GM19324 (cell line): Measurements from ENCODE around the gene CKS1B.

Source experiments
- ATAC-seq: cut with Tn5 transposase; IDR thresholded peaks from one replicate; pipeline ENCODE4 v1.9.1; 2021; ENCODE audit warnings: mild to moderate bottlenecking, moderate library complexity; ENCODE audit not compliant: unreplicated experiment, low FRiP score

CKS1B gene

DNA sequence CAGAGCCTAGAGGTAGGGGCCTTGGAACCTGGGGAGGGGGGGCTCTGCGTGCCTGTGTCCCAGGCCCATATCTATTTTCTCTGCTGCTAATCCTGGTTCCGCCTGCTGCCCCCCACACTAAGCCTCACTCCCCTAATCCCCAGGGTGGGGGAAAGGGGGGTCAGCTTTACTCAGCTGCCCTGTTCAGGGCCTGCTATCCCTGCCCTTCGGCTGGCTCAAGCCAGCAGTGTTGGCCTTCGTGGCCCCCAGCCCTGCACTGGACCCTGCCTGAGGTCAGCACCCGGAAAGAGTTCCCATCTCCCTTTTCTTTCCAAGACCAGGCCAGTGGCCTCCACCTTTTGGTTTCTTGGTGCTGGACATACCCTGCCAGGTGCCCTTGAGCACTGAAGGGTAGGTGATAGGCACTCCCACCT lies 36.5 kb downstream of the CKS1B start:
- no peak for ATAC-seq

DNA sequence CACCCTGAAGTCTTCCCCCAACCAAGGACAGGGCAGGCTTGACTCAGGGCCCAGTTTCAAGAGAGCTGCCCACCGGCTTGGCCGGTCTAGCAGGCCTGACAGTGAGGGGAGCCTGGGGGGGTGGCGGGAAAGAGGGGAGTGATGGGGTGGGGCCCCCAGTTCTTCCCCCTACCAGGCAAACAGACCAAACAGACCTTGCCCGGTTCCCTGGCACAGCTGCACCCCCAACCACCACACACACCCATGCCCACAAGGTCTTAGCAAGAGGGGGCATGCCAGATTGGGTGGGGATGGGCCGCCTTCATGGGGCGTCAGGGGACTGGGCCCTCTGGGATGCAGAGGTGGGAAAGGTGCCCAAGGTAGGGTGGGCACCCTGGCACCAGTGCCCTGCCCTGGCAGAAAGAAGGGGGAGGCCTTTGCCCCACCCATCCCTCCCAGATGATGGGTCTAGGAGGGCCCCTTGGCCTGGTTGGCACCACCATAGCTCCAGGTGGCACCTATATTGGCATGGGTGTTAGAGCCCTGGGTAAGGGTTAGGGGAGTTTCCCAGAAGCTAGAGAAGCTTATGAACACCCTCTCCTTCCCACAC lies 37.0 kb downstream of the CKS1B start:
- no peak for ATAC-seq

DNA sequence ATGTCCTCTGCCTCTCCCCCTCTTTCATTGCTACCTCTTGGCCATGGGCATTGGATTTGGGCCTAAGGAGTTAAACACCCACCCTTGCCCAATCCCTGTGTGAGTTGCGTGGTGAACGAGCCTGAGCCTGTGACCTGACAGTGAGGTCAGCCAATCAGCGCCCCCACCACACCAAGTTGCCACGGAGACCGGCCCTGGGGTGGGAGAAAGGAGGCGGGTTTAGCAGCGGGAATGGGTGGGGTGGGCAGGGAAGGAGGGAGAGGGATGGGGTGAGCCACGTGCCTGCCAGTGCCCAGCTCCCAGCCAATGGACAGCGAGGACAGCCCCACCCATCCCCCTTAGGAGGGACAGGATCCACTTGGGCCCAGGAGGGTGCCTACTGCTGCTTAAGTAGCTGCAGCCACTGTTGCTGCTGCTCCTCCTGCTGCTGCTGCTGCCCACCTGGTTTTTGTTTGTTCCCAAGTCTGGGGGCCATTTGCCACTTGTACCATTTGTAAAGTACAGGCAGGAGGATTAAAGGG lies 37.6 kb downstream of the CKS1B start:
- no peak for ATAC-seq

DNA sequence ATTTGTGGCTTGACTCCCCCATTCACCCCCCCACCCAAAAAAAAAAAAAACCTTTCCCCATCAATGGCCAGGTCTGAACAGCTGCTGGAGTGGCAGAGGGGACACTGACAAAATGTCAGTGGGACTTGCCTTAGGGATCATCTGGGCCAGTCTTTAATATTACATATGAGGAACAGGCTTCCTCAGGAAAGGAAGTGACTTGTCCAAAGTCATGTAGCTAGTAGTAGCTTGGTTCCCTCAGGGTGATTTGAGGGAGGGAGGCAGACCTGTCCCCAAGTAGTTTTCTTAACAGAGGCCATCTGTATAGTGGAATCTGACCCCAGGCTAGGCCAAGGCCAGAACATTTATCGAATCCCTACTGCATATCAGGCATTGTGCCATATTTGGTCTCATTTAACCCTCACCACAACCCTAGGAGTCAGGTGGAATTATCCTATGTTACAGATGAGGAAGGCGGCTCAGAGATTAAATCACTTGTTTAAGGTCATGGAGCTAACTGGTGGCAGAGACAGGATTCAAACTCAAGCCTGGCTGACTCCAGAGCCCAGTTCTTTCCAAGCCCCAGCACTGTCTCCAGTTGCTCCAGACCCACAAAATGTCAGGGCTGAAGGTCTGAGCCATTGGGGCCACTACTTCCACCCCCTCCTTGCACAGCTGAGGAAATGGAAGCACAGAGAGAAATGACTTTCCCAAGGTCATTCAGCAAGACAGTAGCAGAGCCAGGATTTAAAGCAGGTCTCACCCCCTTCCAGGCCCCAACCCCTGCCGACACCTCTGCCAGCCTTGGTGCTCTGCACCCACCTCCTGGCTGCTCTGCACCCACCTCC lies 38.5 kb downstream of the CKS1B start:
- ATAC-seq: no peak

DNA sequence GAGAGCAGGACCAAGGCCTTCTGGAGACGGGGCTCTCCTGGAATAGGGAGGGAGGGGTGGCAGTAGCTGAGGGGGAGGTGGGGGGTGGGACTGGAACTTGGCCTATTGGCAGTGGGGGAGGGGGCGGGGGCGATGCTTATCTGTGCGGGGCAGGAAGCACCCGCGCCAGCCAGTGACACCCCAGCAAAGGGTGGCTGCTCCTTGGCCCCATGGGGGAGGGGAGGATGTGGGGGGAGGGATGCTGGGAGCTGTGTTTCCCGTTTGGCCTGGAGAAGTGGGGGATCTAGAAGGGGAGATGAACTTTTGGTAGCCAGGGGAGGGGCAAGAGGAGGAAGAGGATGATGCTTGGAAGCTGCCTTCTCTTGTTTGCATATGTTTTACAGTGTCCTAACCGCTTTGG lies 39.2 kb downstream of the CKS1B start:
- no peak for ATAC-seq

DNA sequence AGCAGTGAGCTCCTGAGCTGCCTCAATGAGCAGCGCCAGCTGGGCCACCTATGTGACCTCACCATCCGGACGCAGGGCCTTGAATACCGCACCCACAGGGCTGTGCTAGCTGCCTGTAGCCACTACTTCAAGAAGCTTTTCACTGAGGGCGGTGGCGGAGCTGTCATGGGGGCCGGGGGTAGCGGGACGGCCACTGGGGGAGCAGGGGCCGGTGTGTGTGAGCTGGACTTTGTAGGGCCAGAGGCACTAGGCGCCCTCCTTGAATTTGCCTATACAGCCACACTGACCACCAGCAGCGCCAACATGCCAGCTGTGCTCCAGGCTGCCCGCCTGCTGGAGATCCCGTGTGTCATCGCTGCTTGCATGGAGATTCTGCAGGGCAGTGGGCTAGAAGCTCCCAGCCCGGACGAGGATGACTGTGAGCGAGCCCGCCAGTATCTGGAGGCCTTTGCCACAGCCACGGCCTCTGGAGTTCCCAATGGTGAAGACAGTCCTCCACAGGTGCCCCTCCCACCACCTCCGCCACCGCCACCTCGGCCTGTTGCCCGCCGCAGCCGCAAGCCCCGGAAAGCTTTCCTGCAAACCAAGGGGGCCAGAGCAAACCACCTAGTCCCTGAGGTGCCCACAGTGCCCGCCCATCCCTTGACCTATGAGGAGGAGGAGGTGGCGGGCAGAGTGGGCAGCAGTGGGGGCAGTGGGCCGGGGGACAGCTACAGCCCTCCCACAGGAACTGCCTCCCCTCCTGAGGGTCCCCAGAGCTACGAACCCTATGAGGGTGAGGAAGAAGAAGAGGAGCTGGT lies 40.4 kb downstream of the CKS1B start:
- ATAC-seq: no peak

DNA sequence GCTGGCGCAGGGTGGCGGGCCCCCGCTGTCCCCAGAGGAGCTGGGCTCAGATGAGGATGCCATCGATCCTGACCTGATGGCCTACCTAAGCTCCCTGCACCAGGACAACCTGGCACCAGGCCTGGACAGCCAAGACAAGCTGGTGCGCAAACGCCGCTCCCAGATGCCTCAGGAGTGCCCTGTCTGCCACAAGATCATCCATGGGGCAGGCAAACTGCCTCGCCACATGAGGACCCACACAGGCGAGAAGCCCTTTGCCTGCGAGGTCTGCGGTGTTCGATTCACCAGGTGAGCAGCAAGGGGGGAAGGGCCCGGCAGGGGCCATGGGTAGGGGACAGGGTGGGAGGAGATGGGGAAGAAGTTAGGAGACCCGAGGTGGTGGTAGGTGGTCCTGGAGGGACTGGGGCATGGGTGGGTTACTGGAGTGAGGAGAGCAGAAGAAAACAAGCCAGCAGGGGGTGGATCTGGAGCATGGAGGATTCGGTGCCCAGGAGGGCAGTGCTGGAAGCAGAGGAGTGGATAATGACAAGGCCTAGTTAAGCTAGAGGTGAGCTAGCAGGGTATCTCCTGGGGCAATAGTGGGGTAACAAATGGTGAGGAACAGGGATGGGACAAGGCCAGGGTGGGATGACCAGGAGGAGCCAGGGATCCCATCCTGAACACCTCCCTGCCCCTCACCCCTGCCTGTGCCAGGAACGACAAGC lies 41.2 kb downstream of the CKS1B start:
- ATAC-seq: no peak

DNA sequence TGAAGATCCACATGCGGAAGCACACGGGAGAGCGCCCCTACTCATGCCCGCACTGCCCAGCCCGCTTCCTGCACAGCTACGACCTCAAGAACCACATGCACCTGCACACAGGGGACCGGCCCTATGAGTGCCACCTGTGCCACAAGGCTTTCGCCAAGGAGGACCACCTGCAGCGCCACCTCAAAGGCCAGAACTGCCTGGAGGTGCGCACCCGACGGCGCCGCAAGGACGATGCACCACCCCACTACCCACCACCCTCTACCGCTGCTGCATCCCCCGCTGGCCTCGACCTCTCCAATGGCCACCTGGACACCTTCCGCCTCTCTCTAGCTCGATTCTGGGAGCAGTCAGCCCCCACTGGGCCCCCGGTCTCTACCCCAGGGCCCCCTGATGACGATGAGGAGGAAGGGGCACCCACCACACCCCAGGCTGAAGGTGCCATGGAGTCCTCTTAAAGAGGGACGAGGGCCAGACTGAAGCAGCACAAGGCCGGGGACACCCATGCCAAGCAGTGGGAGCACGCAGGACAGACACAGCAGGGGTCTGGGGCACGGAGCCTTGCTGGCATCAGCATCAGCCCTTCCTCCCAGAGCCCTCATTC lies 41.9 kb downstream of the CKS1B start:
- no peak for ATAC-seq

DNA sequence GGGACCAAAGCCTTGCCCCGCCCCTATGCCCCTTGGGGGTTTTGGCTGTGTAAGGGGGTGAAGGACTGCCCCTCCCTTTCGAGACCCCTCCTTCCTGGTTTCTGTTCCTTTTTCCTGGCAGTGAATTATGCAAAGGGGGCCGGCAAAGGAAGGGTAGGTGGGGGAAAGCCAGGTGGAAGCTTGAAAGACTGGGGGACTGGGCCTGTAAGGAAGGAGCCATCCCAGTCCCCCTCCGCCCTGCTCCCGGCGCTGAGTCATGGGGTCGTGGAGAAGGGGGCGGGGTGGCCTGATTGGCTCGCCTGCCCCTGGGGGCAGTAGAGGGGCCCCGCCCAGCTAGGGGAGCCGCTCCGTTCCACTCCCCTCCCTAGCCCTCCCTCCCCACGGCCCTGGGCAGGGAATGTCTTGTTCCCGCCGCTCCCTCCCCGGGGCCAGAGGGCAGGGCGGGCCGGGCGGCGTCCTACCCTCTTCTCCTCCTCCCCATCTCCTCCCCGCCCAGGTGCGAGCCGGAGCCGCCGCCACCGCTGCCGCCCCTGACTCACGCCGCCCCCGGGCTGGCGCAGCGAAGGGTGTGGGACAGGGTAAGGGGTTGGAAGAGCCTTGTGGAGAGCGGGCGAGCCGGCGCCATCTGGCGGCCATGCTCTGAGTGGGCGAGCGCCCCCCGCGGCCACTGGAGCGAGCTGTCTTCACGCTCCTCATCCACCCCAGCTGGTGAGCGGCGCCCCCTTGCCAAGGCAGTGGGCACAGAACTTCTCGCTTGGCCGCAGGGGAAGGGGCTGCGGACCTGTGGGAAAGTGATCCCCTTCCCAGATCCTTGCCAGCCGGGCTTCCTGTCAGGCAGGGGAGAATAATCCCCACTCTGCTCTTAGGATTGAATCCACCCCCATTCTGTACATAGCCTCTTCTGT lies 42.8 kb downstream of the CKS1B start:
- peak; percentile 67 for ATAC-seq

DNA sequence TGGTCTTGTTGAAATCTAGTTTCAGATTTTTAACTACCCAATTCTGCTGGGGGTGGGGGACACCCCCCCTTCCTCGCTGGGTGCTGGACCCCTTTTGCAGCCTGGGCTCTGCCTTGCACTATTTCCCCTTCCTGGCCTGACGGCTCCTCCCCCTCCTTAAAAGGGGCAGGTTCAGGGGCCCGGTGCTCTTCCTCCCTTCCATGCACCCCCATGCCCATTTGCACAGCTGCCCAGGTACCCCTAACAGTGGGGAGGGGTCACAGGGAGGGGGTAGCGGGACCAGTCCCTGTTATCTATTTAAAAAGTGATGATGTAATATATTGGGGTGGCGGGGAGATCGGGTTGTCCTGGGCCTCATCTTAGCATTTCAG lies 43.5 kb downstream of the CKS1B start:
- no peak for ATAC-seq

DNA sequence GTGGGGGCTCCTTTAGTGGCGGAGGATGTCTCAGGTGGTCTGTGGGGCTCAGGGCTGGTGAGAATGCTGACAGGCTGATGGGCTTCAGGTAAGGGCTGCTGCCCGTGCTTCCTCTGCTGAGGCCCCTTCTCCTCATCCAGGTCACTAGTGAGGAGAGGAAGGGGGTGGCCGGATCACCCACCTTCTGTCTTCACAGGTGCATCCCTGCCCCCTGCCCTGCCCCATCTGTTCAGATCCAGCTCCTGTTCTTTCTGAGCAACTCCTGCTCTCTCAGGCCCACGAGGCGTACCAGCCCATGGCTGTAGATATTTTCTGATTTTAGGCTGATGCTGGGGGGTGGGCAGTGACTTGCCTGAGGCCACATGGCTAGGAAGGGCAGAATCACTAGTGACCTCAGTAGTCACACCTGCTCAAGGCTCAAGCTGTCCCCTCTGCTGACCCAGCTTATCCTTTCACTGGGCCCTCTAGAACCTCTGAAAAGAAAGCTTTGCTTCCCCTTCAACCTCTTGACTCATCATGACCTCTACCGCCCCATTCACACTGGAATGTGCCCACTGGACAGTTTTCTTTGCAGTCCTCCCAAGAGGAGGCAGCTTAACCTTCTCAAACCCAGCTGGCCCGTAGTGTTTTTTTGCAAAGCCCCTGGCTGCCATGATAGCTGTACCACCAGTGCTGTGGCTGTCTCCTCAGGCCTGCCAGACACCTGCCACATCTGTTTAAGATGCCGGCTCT lies 44.3 kb downstream of the CKS1B start:
- ATAC-seq: no peak

DNA sequence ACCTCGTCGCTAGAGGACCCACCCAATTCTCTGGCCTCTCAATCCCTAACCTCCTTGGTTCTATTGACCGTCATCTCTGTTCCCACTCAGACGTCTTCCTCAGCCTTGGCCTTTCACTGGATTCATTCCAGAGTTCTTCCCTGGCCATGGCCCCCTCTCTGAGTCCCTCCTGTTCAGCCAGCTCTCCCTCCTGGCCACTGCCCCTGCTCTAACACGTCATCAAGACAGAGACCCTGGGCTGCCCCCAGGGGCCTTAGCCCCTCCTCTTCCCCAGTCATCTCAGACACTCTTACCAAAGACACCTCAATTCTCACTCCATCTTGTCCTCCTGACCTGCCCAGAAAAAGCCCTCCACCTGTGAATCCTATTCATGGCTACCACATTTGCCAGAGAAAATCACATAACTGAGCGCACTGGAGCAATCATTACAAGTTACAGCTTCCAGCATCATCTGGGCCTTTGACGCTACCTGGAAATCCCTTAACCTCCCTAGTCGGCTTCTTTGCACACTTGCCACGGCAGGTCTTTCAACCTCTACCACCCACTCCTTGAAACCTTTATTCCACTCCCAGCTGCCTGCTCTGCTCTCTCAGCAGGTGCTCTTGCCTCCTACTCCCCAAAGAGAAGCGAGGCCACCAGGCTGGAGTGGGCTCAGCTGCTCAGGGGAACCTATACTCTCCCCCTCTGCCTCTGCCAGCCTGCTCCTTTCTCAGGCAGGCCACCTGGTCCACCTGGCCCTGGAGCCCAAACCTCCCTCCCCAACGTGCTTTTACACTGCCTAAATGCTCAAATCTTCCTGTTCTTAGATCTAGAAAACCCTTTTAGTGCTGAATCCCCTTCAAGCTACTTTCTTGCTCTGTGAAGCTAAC lies 45.1 kb downstream of the CKS1B start:
- ATAC-seq: no peak

DNA sequence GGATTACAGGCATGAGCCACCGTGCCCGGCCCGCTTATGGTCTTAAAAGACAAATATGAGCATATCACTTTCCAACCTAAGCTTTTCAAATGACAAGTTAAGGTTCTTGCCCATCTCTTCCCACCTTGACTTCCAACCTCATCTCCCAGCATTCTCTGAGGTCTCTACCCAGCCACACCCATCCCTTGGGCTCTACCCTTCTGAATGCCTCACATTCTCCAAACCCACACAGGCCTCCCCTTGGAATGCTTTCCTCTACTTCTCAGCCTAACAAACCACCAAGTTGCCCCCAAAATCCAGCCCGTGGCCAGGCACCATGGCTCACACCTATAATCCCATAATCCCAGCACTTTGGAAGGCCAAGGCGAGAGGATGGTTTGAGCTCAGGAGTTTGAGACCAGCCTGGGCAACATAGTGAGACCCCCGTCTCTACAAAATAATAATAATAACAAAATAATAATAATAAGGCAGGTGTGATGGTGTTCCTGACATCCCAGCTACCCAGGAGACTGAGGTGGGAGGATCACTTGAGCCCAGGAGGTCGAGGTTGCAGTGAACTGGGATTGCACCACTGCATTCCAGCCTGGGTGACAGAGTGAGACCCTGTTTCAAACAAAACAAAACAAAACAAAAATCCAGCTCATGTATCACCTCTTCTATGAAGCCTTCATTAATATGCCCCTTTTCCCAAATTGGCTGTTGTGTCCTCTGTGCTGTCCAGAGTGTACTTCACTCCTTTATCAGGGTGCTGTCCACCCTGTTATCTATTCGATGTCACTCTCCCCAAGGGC lies 47.9 kb downstream of the CKS1B start:
- ATAC-seq: no peak

DNA sequence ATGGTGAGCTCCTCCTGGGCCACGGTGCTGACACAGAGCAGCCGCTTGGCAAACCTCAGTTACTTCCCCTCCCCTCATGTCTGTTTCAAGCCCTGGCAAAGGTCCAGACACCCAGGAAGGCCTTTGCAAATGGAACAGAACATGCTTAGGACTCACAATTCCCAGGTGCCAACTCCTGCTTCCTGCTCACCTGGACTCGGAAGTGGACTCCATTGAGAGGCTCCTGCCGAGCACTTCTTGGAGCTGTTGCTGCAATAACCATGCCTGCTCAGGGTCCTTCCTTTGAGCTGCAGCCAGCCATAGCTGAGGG lies 48.4 kb downstream of the CKS1B start:
- ATAC-seq: no peak

DNA sequence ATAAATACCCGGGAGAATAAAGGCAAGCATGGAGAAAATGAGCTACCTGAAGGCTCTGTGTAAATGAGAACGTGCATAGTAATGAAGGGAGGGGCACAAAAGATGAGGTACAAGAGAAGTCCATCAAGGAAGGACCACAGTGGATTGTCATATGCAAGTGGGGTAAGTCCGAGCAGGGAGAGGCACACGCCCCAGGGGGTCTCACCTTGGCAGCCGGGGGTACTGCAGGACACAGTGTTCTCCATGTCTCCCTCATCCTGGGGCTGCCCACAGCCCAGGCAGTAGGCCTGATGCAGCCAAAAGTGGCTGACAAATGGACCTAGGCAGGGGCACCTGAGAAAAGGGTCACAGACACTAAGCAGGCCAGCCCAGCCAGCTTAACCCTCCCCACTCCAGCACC lies 49.1 kb downstream of the CKS1B start:
- no peak for ATAC-seq

DNA sequence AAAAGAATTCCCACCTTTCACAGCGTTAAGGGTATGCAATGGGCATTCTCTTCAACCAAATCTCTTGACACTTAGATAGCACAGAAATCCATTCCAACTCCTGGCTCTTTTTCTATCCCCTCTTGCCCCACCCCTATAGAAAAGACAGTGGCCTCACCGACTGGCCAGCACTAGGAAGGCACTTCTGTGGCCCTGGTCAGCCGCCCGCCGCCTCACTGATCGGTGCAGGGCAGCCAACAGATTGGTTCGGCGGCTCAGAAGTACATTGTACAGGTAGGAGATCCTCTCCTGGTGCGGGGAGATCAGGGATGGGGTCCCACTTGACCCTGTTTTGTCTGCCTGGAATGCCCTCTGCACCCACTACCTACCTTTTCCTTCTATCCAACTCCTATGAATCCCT lies 49.8 kb downstream of the CKS1B start:
- no peak for ATAC-seq

DNA sequence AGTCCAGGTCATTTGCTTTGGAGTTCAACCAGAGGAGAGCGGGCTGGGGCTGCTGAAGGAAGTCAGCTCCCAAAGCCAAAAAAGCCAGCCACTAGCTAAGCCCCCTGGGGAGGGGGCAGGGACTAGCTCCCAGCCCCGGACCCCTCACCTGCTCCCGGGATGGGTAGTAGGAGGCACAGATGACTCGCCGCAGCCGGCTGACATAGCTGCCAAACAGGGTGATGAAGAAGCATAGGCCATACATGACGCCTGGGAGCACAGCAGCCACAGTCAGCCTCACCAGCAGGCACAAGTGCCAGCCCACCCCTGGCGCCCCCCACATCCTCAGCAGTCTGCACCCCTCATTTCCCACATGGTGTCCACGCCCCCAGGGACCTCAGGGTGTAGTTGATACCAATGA lies 51.7 kb downstream of the CKS1B start:
- no peak for ATAC-seq
